ENCODE results near the gene VEGFA. TPM values are rescaled to one million over a fixed set of nuclear protein-coding genes. Genes with fewer than 3 reads are reported as not detected.

VEGFA gene
- total RNA-seq, 1 donor from 2014 or later, result 31.2 TPM

- Mint-ChIP-seq H3K9me3 (no peaks in the 10 kb centered on the region), H3K27me3 (ENCODE audit: low read depth) (no peaks in the 10 kb centered on the region), H3K27ac (ENCODE audit: unreplicated experiment) (no peak overlapping the region), H3K4me3 (no peak overlapping the region), H3K4me1 (no peaks in the 10 kb centered on the region), H3K36me3 (ENCODE audit: low read depth) (no peaks in the 10 kb centered on the region)
- DNase-seq (ENCODE audit: low read depth, low spot score), result no peak
- TF ChIP-seq, protein P1, sequence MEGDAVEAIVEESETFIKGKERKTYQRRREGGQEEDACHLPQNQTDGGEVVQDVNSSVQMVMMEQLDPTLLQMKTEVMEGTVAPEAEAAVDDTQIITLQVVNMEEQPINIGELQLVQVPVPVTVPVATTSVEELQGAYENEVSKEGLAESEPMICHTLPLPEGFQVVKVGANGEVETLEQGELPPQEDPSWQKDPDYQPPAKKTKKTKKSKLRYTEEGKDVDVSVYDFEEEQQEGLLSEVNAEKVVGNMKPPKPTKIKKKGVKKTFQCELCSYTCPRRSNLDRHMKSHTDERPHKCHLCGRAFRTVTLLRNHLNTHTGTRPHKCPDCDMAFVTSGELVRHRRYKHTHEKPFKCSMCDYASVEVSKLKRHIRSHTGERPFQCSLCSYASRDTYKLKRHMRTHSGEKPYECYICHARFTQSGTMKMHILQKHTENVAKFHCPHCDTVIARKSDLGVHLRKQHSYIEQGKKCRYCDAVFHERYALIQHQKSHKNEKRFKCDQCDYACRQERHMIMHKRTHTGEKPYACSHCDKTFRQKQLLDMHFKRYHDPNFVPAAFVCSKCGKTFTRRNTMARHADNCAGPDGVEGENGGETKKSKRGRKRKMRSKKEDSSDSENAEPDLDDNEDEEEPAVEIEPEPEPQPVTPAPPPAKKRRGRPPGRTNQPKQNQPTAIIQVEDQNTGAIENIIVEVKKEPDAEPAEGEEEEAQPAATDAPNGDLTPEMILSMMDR (conservative IDR thresholded peaks at IDR 0.05), result no peak
Measured at GRCh38 chr6:43806758-43807227, 36.8 kb downstream of the VEGFA start.

DNA sequence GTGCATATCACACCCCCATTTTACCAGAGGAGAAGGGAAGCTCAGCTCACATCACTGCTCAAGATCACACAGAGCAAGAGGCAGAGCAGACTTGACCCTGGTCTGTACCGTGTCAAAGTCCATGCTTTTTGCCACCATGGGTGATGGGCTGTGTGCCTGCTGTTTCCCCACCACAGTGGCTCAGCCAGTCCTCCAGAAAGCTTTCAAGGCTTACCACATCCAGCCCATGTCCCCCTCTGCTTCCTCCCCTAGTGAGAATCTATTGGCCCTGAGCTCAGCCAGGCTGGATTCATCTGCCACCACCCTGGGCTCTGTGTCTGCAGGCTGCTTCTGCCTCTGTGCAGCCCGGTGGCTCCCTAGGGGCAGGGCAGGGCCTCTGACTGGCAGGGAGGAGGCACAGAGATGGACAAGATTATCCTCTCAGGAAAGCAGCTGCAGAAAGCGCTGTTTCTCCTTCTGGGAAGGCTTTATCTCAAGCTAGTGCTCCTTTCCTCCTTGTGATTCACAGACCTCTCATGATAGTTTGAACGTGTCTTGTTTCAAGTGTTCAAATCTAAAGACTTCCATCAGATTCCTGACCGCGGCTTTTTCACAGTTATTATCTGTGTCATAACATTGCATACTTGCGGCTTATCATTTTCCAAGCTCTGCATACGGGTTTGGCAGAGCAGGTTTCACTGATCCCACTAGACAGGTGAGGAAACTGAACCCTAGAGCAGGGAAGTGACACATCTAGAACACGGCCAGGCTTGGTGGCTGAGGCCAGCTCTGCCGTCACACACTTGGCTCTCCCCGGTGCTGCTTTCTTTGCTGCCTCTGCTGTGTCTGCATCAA lies 37.4 kb downstream of the VEGFA start:
- Mint-ChIP-seq H3K27ac (ENCODE audit: unreplicated experiment) (no peak overlapping the region), H3K4me1 (no peaks in the 10 kb centered on the region), H3K4me3 (no peak overlapping the region), H3K27me3 (ENCODE audit: low read depth) (no peaks in the 10 kb centered on the region), H3K36me3 (ENCODE audit: low read depth) (no peaks in the 10 kb centered on the region), H3K9me3 (no peaks in the 10 kb centered on the region)
- DNase-seq (ENCODE audit: low read depth, low spot score), result no peak
- TF ChIP-seq, protein P1 (conservative IDR thresholded peaks at IDR 0.05), result no peak

DNA sequence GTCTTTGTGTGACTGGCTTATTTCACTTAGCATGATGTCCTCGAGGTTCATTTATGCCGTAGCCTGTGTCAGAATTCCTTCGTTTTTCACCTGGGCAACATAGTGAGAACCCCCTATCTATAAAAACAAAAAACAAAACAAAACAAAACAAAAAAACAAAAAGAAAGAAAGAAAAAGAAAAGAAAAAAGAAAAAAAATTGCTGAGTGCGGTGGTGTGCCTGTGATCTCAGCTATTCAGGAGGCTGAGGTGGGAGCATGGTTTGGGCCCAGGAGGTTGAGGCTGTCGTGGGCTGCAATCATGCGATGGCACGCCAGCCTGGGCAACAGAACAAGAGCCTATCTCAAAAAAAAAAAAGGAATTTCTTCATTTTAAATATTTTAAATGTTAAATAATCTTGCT lies 38.4 kb downstream of the VEGFA start:
- no peaks in the 10 kb centered on the region for H3K4me1 Mint-ChIP-seq
- no peaks in the 10 kb centered on the region for H3K9me3 Mint-ChIP-seq

GRCh38 chr6:43809417-43810305 lies 39.6 kb downstream of the VEGFA start:
- DNase-seq (ENCODE audit: low read depth, low spot score), result no peak
- H3K36me3 Mint-ChIP-seq (ENCODE audit: low read depth), result no peaks in the 10 kb centered on the region
- no peak overlapping the region for H3K27ac Mint-ChIP-seq (ENCODE audit: unreplicated experiment)
- H3K4me3 Mint-ChIP-seq, result no peak overlapping the region
- H3K27me3 Mint-ChIP-seq (ENCODE audit: low read depth), result no peaks in the 10 kb centered on the region
- no peaks in the 10 kb centered on the region for H3K9me3 Mint-ChIP-seq
- TF ChIP-seq, protein P1 (conservative IDR thresholded peaks at IDR 0.05), result no peak
- H3K4me1 Mint-ChIP-seq, result no peaks in the 10 kb centered on the region

More for the DNA sequence above, 38.4 kb downstream of the VEGFA start:
- TF ChIP-seq, protein P1 (conservative IDR thresholded peaks at IDR 0.05), result no peak
- Mint-ChIP-seq H3K36me3 (ENCODE audit: low read depth) (no peaks in the 10 kb centered on the region), H3K27ac (ENCODE audit: unreplicated experiment) (no peak overlapping the region), H3K27me3 (ENCODE audit: low read depth) (no peaks in the 10 kb centered on the region), H3K4me3 (no peak overlapping the region)
- DNase-seq (ENCODE audit: low read depth, low spot score), result no peak

- no peak overlapping the region for H3K4me3 Mint-ChIP-seq
- TF ChIP-seq, protein P1 (conservative IDR thresholded peaks at IDR 0.05), result no peak
- H3K27me3 Mint-ChIP-seq (ENCODE audit: low read depth), result no peaks in the 10 kb centered on the region
- DNase-seq (ENCODE audit: low read depth, low spot score), result no peak
- no peaks in the 10 kb centered on the region for H3K9me3 Mint-ChIP-seq
- no peaks in the 10 kb centered on the region for H3K4me1 Mint-ChIP-seq
- H3K27ac Mint-ChIP-seq (ENCODE audit: unreplicated experiment), result no peak overlapping the region
- H3K36me3 Mint-ChIP-seq (ENCODE audit: low read depth), result no peaks in the 10 kb centered on the region
Measured at GRCh38 chr6:43810965-43811732, 41.1 kb downstream of the VEGFA start.
